Measurements from ENCODE around the gene ACAT1.

DNA sequence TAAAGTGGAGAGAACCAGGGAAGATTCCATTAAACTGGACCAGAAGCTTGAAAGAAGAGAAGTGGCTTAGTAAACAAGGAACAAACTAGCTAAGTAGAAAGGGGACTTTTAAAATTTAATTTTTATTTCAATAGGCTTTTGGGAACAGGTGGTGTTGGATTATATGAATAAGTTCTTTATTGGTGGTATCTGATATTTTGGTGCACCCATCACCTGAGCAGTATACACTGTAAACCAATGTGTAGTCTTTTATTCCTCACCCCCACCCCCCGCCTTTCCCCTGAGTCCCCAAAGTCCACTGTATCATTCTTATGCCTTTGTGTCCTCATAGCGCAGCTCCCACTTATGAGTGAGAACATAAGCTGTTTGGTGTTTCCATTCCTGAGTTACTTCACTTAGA, 7.4 kb downstream of the ACAT1 start:
- TF ChIP-seq NFIC (IDR thresholded peaks at IDR 0.05; ENCODE audit: low read depth, low read length) (no peak), KAT2A (conservative IDR thresholded peaks at IDR 0.05; ENCODE audit: control insufficient read depth, low read depth, low read length) (no peak), POU2F2 (IDR thresholded peaks at IDR 0.05; ENCODE audit: borderline replicate concordance, low read depth, low read length) (no peak), CBX5 (IDR thresholded peaks at IDR 0.05; ENCODE audit: low read depth) (no peak), POLR2AphosphoS5 (IDR thresholded peaks at IDR 0.05; ENCODE audit: low read length) (no peak), EZH2 (IDR thresholded peaks at IDR 0.05; ENCODE audit: borderline replicate concordance, control insufficient read depth, low read depth, low read length) (no peak)
